SK-N-SH treated with all-trans-retinoic acid at 6 μM for 48 hours (cell line): ENCODE data around the gene CORO1C.

Source experiments
- ATAC-seq: fragments of 200-7000 bp; cut with Tn5 transposase; 3 replicates; pipeline ENCODE4 v1.9.1; 2020; ENCODE audit warnings: mild to moderate bottlenecking, moderate library complexity
- ARNTL ChIP-seq: fragments of 450-650 bp; formaldehyde crosslinking; IDR thresholded peaks from 2 replicates; pipeline ENCODE4 v1.5.0; 2020; ENCODE audit warnings: low read depth, mild to moderate bottlenecking, moderate library complexity, borderline replicate concordance
- BACH2 ChIP-seq: fragments of 250-450 bp; sonication (Bioruptor Pico); IDR thresholded peaks from 2 replicates; pipeline ENCODE4 v1.9.0; 2021; ENCODE audit warnings: mild to moderate bottlenecking, borderline replicate concordance
- CSDC2 ChIP-seq: fragments of 250-450 bp; sonication (Bioruptor Pico); IDR thresholded peaks from 2 replicates; pipeline ENCODE4 v1.5.0; 2020; ENCODE audit warnings: mild to moderate bottlenecking, moderate library complexity
- CSRNP3 ChIP-seq: fragments of 250-450 bp; sonication (Bioruptor Pico); IDR thresholded peaks from 2 replicates; pipeline ENCODE4 v1.5.1; 2021; ENCODE audit warnings: mild to moderate bottlenecking, moderate library complexity
- ESRRG ChIP-seq: fragments of 250-450 bp; sonication (Bioruptor Pico); IDR thresholded peaks from 2 replicates; pipeline ENCODE4 v1.6.1; 2021; ENCODE audit warnings: mild to moderate bottlenecking
- GLIS3 ChIP-seq: fragments of 250-450 bp; sonication (Bioruptor Pico); IDR thresholded peaks from 2 replicates; pipeline ENCODE4 v1.5.0; 2020; ENCODE audit warnings: mild to moderate bottlenecking, moderate library complexity
- ISL1 ChIP-seq: fragments of 250-450 bp; sonication (Bioruptor Pico); IDR thresholded peaks from 2 replicates; pipeline ENCODE4 v2.1.2; 2022; ENCODE audit warnings: mild to moderate bottlenecking, moderate library complexity
- OSR1 ChIP-seq: fragments of 250-450 bp; sonication (Bioruptor Pico); IDR thresholded peaks from 2 replicates; pipeline ENCODE4 v1.8.0; 2022; ENCODE audit warnings: moderate library complexity, mild to moderate bottlenecking, inconsistent platforms
- PPARA ChIP-seq: fragments of 250-450 bp; sonication (Bioruptor Pico); IDR thresholded peaks from 2 replicates; pipeline ENCODE4 v1.5.0; 2020; ENCODE audit warnings: mild to moderate bottlenecking, borderline replicate concordance
- RARB ChIP-seq: fragments of 250-450 bp; sonication (Bioruptor Pico); IDR thresholded peaks from 2 replicates; pipeline ENCODE4 v1.8.0; 2021; ENCODE audit warnings: mild to moderate bottlenecking, moderate library complexity
- SNAI2 ChIP-seq: fragments of 250-450 bp; sonication (Bioruptor Pico); IDR thresholded peaks from 2 replicates; pipeline ENCODE4 v1.5.0; 2020; ENCODE audit warnings: mild to moderate bottlenecking, moderate library complexity
- TCF4 ChIP-seq: fragments of 250-450 bp; sonication (Bioruptor Pico); IDR thresholded peaks from 2 replicates; pipeline ENCODE4 v1.8.0; 2021; ENCODE audit warnings: mild to moderate bottlenecking, moderate library complexity, borderline replicate concordance
- TOX ChIP-seq: fragments of 250-450 bp; sonication (Bioruptor Pico); IDR thresholded peaks from 2 replicates; pipeline ENCODE4 v1.8.0; 2021; ENCODE audit warnings: mild to moderate bottlenecking, moderate library complexity, borderline replicate concordance
- TSHZ2 ChIP-seq: fragments of 250-450 bp; sonication (Bioruptor Pico); IDR thresholded peaks from 2 replicates; pipeline ENCODE4 v1.5.0; 2020; ENCODE audit warnings: mild to moderate bottlenecking, moderate library complexity
- ZC3H10 ChIP-seq: fragments of 250-450 bp; sonication (Bioruptor Pico); IDR thresholded peaks from 2 replicates; pipeline ENCODE4 v1.5.1; 2021; ENCODE audit warnings: mild to moderate bottlenecking, moderate library complexity
- ZFP3 ChIP-seq: fragments of 250-450 bp; sonication (Bioruptor Pico); IDR thresholded peaks from 2 replicates; pipeline ENCODE4 v1.5.0; 2020; ENCODE audit warnings: mild to moderate bottlenecking, moderate library complexity
- ZFP30 ChIP-seq: fragments of 450-650 bp; formaldehyde crosslinking; IDR thresholded peaks from 2 replicates; pipeline ENCODE4 v1.5.0; 2022; ENCODE audit warnings: mild to moderate bottlenecking, moderate library complexity
- ZNF565 ChIP-seq: fragments of 450-650 bp; formaldehyde crosslinking; conservative IDR thresholded peaks from 2 replicates; pipeline ENCODE4 v1.5.0; 2020; ENCODE audit warnings: low read depth, mild to moderate bottlenecking, moderate library complexity
- ZNF70 ChIP-seq: fragments of 450-650 bp; formaldehyde crosslinking; IDR thresholded peaks from 2 replicates; pipeline ENCODE4 v1.5.0; 2020; ENCODE audit warnings: mild to moderate bottlenecking, moderate library complexity
- ZNF8 ChIP-seq: fragments of 450-650 bp; formaldehyde crosslinking; IDR thresholded peaks from 2 replicates; pipeline ENCODE4 v1.5.0; 2020; ENCODE audit warnings: mild to moderate bottlenecking, moderate library complexity
- TF ChIP-seq, protein P1 (sequence below): fragments of 250-450 bp; sonication (Bioruptor Pico); IDR thresholded peaks from 2 replicates; pipeline ENCODE4 v1.8.0; 2020; ENCODE audit warnings: mild to moderate bottlenecking, moderate library complexity, borderline replicate concordance
- TF ChIP-seq, protein P2 (sequence below): fragments of 250-450 bp; sonication (Bioruptor Pico); IDR thresholded peaks from 2 replicates; pipeline ENCODE4 v1.5.1; 2020; ENCODE audit warnings: low read depth, mild to moderate bottlenecking, moderate library complexity
- TF ChIP-seq, protein P3 (sequence below): fragments of 250-450 bp; sonication (Bioruptor Pico); IDR thresholded peaks from 2 replicates; pipeline ENCODE4 v1.8.0; 2021; ENCODE audit warnings: low read depth, mild to moderate bottlenecking, moderate library complexity, borderline replicate concordance

CORO1C gene

DNA sequence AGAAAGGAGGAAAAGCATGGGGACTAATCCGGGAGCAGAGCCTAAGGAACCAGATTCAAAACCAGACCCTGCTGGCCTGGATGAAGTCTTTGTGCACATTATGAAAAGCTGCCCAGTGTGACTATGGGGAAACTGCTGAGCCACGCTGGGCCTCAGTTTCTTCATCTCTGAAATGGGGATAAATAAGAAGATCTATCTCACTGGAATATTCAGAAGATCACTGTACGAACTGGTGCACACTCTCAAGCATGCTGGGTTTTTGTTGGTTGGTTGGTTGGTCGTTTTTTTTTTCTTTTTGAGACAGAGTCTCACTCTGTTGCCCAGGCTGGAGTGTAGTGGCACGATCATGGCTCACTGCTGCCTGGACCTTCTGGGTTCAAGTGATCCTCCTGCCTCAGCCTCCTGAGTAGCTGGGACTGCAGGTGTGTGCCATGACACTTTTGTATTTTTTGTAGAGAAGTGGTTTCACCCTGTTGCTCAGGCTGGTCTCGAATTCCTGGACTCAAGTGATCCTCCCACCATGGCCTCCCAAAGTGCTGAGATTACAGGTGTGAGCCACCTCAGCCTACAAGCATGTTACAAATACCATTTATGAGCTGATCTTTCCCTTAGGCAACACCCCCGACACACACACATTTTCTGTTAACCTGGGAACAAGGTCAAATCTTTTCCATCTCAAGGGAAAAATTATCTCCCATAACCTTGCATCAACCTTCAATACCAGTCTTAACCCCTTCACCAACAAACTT, 33.4 kb upstream of the CORO1C start:
- TF ChIP-seq, protein P1, sequence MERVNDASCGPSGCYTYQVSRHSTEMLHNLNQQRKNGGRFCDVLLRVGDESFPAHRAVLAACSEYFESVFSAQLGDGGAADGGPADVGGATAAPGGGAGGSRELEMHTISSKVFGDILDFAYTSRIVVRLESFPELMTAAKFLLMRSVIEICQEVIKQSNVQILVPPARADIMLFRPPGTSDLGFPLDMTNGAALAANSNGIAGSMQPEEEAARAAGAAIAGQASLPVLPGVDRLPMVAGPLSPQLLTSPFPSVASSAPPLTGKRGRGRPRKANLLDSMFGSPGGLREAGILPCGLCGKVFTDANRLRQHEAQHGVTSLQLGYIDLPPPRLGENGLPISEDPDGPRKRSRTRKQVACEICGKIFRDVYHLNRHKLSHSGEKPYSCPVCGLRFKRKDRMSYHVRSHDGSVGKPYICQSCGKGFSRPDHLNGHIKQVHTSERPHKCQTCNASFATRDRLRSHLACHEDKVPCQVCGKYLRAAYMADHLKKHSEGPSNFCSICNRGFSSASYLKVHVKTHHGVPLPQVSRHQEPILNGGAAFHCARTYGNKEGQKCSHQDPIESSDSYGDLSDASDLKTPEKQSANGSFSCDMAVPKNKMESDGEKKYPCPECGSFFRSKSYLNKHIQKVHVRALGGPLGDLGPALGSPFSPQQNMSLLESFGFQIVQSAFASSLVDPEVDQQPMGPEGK (CRISPR knock-in tag): no peak
- TF ChIP-seq ZFP3: no peak
- no peak for TF ChIP-seq ZFP30 (CRISPR knock-in tag)
- TF ChIP-seq OSR1: no peak
- TF ChIP-seq GLIS3 (CRISPR knock-in tag): no peak
- TF ChIP-seq TCF4 (CRISPR knock-in tag): no peak
- TF ChIP-seq SNAI2 (CRISPR knock-in tag): no peak
- TF ChIP-seq ISL1 (CRISPR knock-in tag): no peak
- no peak for TF ChIP-seq ZC3H10 (CRISPR knock-in tag)
- no peak for TF ChIP-seq RARB (CRISPR knock-in tag)
- TF ChIP-seq BACH2 (CRISPR knock-in tag): no peak
- no peak for TF ChIP-seq ZNF565 (CRISPR knock-in tag)
- no peak for TF ChIP-seq ZNF8
- no peak for TF ChIP-seq CSDC2 (CRISPR knock-in tag)
- TF ChIP-seq TSHZ2 (CRISPR knock-in tag): no peak
- TF ChIP-seq ZNF70 (CRISPR knock-in tag): no peak
- no peak for TF ChIP-seq ESRRG (CRISPR knock-in tag)
- no peak for TF ChIP-seq TOX (CRISPR knock-in tag)
- no peak for ATAC-seq

GRCh38 chr12:108761226-108761625, 29.9 kb upstream of the CORO1C start:
- TF ChIP-seq ZNF8 (no peak), TOX (CRISPR knock-in tag) (no peak), ZNF565 (CRISPR knock-in tag) (no peak), PPARA (CRISPR knock-in tag) (no peak), OSR1 (no peak), ZC3H10 (CRISPR knock-in tag) (no peak), TCF4 (CRISPR knock-in tag) (no peak), ZFP3 (no peak), RARB (CRISPR knock-in tag) (no peak), ISL1 (CRISPR knock-in tag) (no peak), ZFP30 (CRISPR knock-in tag) (no peak), CSRNP3 (no peak)
- TF ChIP-seq, protein P1 (CRISPR knock-in tag): no peak
- TF ChIP-seq, protein P2, sequence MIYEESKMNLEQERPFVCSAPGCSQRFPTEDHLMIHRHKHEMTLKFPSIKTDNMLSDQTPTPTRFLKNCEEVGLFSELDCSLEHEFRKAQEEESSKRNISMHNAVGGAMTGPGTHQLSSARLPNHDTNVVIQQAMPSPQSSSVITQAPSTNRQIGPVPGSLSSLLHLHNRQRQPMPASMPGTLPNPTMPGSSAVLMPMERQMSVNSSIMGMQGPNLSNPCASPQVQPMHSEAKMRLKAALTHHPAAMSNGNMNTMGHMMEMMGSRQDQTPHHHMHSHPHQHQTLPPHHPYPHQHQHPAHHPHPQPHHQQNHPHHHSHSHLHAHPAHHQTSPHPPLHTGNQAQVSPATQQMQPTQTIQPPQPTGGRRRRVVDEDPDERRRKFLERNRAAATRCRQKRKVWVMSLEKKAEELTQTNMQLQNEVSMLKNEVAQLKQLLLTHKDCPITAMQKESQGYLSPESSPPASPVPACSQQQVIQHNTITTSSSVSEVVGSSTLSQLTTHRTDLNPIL: no peak
- no peak for ATAC-seq

- no peak for ATAC-seq
- no peak for TF ChIP-seq ISL1 (CRISPR knock-in tag)
- TF ChIP-seq TCF4 (CRISPR knock-in tag): no peak
- no peak for TF ChIP-seq ZFP30 (CRISPR knock-in tag)
- TF ChIP-seq ESRRG (CRISPR knock-in tag): no peak
- TF ChIP-seq RARB (CRISPR knock-in tag): no peak
- TF ChIP-seq, protein P1 (CRISPR knock-in tag): no peak
- TF ChIP-seq, protein P3, sequence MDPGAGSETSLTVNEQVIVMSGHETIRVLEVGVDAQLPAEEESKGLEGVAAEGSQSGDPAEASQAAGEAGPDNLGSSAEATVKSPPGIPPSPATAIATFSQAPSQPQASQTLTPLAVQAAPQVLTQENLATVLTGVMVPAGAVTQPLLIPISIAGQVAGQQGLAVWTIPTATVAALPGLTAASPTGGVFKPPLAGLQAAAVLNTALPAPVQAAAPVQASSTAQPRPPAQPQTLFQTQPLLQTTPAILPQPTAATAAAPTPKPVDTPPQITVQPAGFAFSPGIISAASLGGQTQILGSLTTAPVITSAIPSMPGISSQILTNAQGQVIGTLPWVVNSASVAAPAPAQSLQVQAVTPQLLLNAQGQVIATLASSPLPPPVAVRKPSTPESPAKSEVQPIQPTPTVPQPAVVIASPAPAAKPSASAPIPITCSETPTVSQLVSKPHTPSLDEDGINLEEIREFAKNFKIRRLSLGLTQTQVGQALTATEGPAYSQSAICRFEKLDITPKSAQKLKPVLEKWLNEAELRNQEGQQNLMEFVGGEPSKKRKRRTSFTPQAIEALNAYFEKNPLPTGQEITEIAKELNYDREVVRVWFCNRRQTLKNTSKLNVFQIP (CRISPR knock-in tag): no peak
- TF ChIP-seq ZC3H10 (CRISPR knock-in tag): no peak
- TF ChIP-seq ARNTL (CRISPR knock-in tag): no peak
- no peak for TF ChIP-seq CSDC2 (CRISPR knock-in tag)
Measured at GRCh38 chr12:108759924-108760323, 28.6 kb upstream of the CORO1C start.
